Bladder microvascular endothelial cell (primary cell): ENCODE results near the gene TAS2R31. TPM values are rescaled to one million over a fixed set of nuclear protein-coding genes. Genes with fewer than 3 reads are reported as not detected.

Experiments
- total RNA-seq: library from RNA; depleted of rRNA; stranded (reverse); fragments of >200 nt; gene quantifications from 2 replicates; pipeline ENCODE4 v1.2.3, GENCODE V29; 2014

Gene TAS2R31
- 1.3 and 9.3 TPM in 2 replicates for total RNA-seq

GRCh38 chr12:11031307-11031706 is at the start of gene TAS2R31:
Gene TAS2R31 (minus strand): TSS chr12:11031407. CDS start chr12:11031335, 72 bp downstream.

GRCh38 chr12:11062194-11062593 is 31.0 kb upstream of the TAS2R31 start, which contains the start of gene TAS2R46:
Gene TAS2R46 (minus strand): TSS chr12:11062294. CDS start chr12:11062294, 0 bp downstream.

GRCh38 chr12:11022520-11022919 is 8.7 kb downstream of the TAS2R31 start, which contains the start of gene TAS2R19:
Gene TAS2R19 (minus strand): TSS chr12:11022620. CDS start chr12:11022571, 49 bp downstream.

GRCh38 chr12:10998204-10998603 is 33.0 kb downstream of the TAS2R31 start, which contains the start of gene TAS2R20:
Gene TAS2R20 (minus strand): TSS chr12:10998304. CDS start chr12:10997875, 429 bp downstream.

GRCh38 chr12:10986812-10987211 is 44.4 kb downstream of the TAS2R31 start, which contains the start of gene TAS2R50:
Gene TAS2R50 (minus strand): TSS chr12:10986912. CDS start chr12:10986860, 52 bp downstream.

Other genes with a start within 250 kb of the TAS2R31 start
- gene TAS2R7, start 228.8 kb downstream of the TAS2R31 start, total RNA-seq: not detected in 2 replicates
- gene TAS2R8, start 224.1 kb downstream of the TAS2R31 start, total RNA-seq: not detected in 2 replicates
- 0.13 TPM in 1 of 2 replicates, not detected in the other for gene TAS2R9, start 221.2 kb downstream of the TAS2R31 start, total RNA-seq
- gene TAS2R10, start 205.0 kb downstream of the TAS2R31 start, total RNA-seq: 0.16 and 0.76 TPM in 2 replicates
- 0.16 and 1.0 TPM in 2 replicates for gene PRR4, start 181.9 kb downstream of the TAS2R31 start, total RNA-seq
- gene PRH1, start 147.2 kb downstream of the TAS2R31 start, total RNA-seq: 2.8 and 36.3 TPM in 2 replicates
- 0.65 and 3.3 TPM in 2 replicates for gene TAS2R13, start 121.8 kb downstream of the TAS2R31 start, total RNA-seq
- gene PRH2, start 102.2 kb downstream of the TAS2R31 start, total RNA-seq: 0.19 TPM in 1 of 2 replicates, not detected in the other
- 1.3 and 4.2 TPM in 2 replicates for gene TAS2R14, start 92.1 kb downstream of the TAS2R31 start, total RNA-seq
- gene TAS2R50, start 44.5 kb downstream of the TAS2R31 start, total RNA-seq: 1.1 and 9.0 TPM in 2 replicates
- gene TAS2R20, start 33.1 kb downstream of the TAS2R31 start, total RNA-seq: 1.6 and 8.5 TPM in 2 replicates
- 2.1 and 15.5 TPM in 2 replicates for gene TAS2R19, start 8.8 kb downstream of the TAS2R31 start, total RNA-seq
- 1.5 and 6.5 TPM in 2 replicates for gene TAS2R46, start 30.9 kb upstream of the TAS2R31 start, total RNA-seq
- 4.0 TPM in 1 of 2 replicates, not detected in the other for gene TAS2R43, start 60.9 kb upstream of the TAS2R31 start, total RNA-seq
- gene TAS2R30, start 103.2 kb upstream of the TAS2R31 start, total RNA-seq: 1.3 and 12.6 TPM in 2 replicates
- 3.6 and 5.2 TPM in 2 replicates for gene SMIM10L1, start 139.8 kb upstream of the TAS2R31 start, total RNA-seq
- not detected in 2 replicates for gene TAS2R42, start 155.5 kb upstream of the TAS2R31 start, total RNA-seq
- gene PRB3, start 238.3 kb upstream of the TAS2R31 start, total RNA-seq: not detected in 2 replicates